Neural cell (in vitro differentiated cells): ENCODE measurements around the gene NDUFS2.

Experiments used
- CTCF ChIP-seq: fragments of 450-650 bp; IDR thresholded peaks from 2 replicates; pipeline ENCODE4 v1.5.1; 2014; ENCODE audit warnings: antibody characterized with exemption, mild to moderate bottlenecking, moderate library complexity; ENCODE audit not compliant: poor library complexity, severe bottlenecking
- EP300 ChIP-seq: fragments of 450-650 bp; conservative IDR thresholded peaks from 2 replicates; pipeline ENCODE4 v1.6.1; 2014; ENCODE audit warnings: antibody characterized with exemption, mild to moderate bottlenecking, moderate library complexity; ENCODE audit not compliant: poor library complexity, severe bottlenecking
- EZH2 ChIP-seq: fragments of 200-600, 300-800 bp; shearing (Covaris generic), sonication (generic); IDR thresholded peaks from 2 replicates; pipeline ENCODE4 v1.6.1; 2014; ENCODE audit warnings: antibody characterized with exemption, low read length, borderline replicate concordance, mild to moderate bottlenecking; ENCODE audit not compliant: insufficient read depth, poor library complexity, severe bottlenecking
- MXI1 ChIP-seq: fragments of 450-650 bp; conservative IDR thresholded peaks from 2 replicates; pipeline ENCODE4 v1.6.1; 2014; ENCODE audit warnings: antibody characterized with exemption, mild to moderate bottlenecking; ENCODE audit not compliant: poor library complexity, severe bottlenecking
- POLR2AphosphoS5 ChIP-seq: IDR thresholded peaks from 2 replicates; pipeline ENCODE4 v1.6.1; 2012
- RAD21 ChIP-seq: fragments of 450-650 bp; conservative IDR thresholded peaks from 2 replicates; pipeline ENCODE4 v1.6.1; 2014; ENCODE audit warnings: antibody characterized with exemption, mild to moderate bottlenecking, moderate library complexity
- REST ChIP-seq: IDR thresholded peaks from 2 replicates; pipeline ENCODE4 v1.6.1; 2012; ENCODE audit warnings: borderline replicate concordance
- SMC3 ChIP-seq: fragments of 450-650 bp; conservative IDR thresholded peaks from 2 replicates; pipeline ENCODE4 v1.6.1; 2014; ENCODE audit warnings: antibody characterized with exemption, mild to moderate bottlenecking, moderate library complexity; ENCODE audit not compliant: poor library complexity

- no peak for TF ChIP-seq EP300
- no peak for TF ChIP-seq POLR2AphosphoS5
- no peak for TF ChIP-seq CTCF
- TF ChIP-seq EZH2: no peak
- TF ChIP-seq SMC3: no peak
- no peak for TF ChIP-seq RAD21
- no peak for TF ChIP-seq REST
- no peak for TF ChIP-seq MXI1
Measured at GRCh38 chr1:161164901-161165610, 37.1 kb upstream of the NDUFS2 start.
